IPS-18c (cell line): ENCODE results near the gene TSPAN10.
"Not testable (repeated sequence)": the region's sequence is repeated elsewhere in the genome, so short reads cannot be mapped to it uniquely, and the experiment has no call there.

Source experiments
- H3K4me3 ChIP-seq: 2 replicates; pipeline ENCODE4 v1.7.0; 2013; ENCODE audit warnings: low read depth, mild to moderate bottlenecking, low read length, moderate library complexity; ENCODE audit not compliant: insufficient read depth
- H3K9me3 ChIP-seq: one replicate; pipeline ENCODE4 v1.6.1; 2013; ENCODE audit warnings: mild to moderate bottlenecking, low read length, moderate library complexity; ENCODE audit not compliant: control insufficient read depth, insufficient read depth

TSPAN10 gene

DNA sequence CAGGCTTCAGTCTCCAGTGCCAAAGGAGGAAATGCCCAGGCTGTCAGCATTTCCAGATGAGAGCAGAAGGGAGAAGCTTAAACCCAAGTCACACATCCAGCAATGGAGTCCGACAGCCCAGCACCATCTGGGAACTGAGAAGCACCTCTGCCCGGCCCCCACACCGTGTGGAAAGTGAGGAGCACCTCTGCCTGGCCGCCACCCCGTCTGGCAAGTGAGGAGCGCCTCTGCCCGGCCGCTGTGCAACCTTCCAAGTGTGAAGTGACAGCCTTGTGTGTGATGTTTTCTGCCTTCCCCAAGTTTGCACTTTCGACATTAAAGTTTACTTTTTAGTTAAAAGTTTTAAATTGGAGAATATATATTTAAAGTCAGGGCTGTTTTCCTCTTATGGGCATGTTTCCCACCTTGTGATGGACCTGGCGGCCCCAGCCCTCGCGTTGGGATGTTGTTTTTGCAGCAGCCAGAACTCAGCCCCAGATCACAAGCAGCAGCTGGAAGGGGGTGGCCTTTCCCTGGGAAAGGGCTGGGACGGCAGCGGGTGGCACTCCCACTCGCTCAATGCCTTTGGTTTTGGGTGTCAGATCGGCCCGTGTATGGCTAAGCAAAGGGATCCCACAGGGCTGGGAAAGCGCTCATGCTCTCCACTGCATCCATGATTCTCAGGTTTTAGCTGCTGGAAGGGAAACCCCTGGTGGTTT lies 36.7 kb downstream of the TSPAN10 start:
- H3K9me3 ChIP-seq = no peaks in the 10 kb centered on the region
- H3K4me3 ChIP-seq = no peak overlapping the region

DNA sequence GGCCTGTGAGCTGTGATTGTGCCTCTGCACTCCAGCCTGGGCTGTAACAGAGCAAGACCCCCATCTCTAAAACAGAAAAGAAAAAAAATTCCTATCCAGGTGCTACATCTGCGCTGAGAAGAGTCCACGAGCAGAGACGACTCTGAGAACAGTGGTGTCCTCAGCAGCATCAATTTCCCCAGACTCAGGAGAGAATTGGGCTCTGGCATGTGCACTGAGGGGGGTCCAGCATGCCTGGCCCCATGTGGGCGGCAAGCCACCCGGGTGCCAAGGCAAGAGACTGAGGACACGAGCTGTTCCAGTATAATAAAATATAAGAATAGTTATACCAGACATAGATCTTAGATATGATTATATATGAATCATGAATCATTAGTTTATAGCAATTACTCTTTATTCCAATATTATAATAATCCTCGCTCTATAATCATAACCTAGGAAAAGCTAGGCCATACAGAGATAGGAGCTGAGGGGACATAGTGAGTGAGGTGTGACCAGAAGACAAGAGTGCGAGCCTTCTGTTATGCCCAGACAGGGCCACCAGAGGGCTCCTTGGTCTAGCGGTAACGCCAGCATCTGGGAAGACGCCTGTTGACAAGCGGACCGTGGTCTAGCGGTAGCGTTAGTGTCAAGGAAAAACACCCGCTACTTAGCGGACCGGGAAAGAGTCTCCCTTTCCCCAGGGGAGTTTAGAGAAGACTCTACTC lies 38.7 kb downstream of the TSPAN10 start:
- not testable (repeated sequence) for H3K4me3 ChIP-seq, H3K9me3 ChIP-seq

DNA sequence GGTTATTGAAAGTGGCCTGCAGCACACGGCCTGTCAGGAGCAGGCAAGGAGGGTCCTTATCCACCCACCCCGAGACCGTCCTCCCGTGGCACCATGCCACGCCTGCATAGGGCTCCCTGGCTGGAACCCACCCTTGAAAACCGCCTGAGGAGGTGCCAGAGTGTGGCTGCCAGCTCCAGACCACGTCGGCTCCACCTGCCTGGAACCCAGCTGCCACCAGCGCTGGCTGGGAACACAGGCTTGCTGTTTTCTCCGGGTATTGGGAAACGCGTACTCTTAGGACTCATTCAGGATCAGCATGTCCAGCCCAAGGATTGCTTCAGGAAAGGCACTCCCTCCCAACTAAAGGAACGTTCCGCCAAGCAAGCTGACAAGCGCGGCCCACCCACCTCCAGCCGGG lies 39.9 kb downstream of the TSPAN10 start:
- Histone ChIP-seq H3K9me3 (no peaks in the 10 kb centered on the region), H3K4me3 (no peak overlapping the region)

DNA sequence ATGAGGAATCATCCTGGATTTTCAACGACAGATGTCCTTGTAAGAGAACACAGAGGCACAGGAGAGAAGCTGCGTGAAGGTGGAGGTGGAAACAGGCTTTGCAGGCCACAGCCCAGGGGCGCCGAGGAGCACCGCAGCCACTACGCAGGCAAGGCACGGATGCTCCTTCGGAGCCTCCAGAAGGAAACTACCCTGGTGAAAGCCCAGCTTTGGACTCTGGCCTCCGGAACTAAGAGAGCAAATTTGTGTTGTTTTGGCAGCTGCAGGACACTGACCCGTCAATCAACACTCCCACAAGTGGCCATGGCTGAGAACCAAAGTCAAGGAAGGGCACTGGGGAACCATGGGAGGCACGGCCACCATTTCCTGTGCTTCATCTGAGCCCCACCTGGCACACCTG lies 43.2 kb downstream of the TSPAN10 start:
- Histone ChIP-seq H3K4me3 (no peak overlapping the region), H3K9me3 (peaks cover 2% of the 10 kb centered on the region)

DNA sequence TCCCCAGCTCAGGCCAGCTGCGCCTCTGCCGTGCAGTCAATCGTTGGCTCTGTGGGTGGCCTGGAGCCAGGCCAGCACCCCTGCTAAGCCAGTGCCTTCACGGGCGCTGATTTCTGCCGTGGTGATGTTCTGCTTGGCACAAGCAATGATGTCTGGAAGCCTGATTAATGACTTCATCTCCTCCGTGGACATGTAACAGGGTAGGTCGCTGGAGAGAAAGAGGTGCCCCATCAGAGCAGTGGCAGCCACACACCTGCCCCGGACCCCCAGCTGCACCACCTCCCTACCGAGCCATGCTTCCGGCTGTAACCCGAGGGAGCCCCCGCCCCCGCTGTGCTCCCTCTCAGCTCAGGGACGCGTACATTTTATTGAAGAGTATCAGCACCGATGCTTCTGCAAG lies 44.7 kb downstream of the TSPAN10 start:
- peaks cover 2% of the 10 kb centered on the region for H3K9me3 ChIP-seq

DNA sequence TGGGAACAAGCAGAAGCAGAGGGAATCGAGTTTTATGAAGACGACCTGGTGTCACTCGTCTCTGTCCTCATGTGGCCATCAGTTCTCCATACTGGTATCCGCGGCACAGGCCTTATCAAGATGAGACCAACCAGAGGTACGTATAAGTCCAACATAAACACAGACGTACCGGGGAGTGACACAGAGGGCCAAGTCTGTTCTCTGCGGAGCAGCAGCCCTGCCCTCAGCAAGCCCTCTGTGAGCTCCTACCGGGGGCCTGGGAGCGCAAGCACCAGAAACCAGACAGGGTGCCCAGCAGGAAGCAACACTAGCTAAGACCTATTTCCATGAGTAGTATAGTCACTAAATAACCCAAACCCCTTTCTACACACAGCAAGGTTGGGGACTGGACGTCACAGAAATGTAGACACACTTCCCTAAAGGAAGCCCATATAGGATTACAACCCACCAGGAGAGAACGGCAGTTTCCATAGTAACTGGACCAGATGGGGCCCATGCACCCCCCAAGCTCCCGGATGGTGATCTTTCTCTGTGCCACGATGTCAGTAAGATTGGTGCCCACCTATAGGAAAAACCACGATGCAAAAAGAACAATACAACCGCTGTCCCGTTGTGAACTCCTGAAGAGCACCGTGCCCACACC lies 45.7 kb downstream of the TSPAN10 start:
- H3K4me3 ChIP-seq = peak overlapping the region; percentile 98
- H3K9me3 ChIP-seq = peaks cover 2% of the 10 kb centered on the region

More for the DNA sequence above, 44.7 kb downstream of the TSPAN10 start:
- H3K4me3 ChIP-seq = no peak overlapping the region

DNA sequence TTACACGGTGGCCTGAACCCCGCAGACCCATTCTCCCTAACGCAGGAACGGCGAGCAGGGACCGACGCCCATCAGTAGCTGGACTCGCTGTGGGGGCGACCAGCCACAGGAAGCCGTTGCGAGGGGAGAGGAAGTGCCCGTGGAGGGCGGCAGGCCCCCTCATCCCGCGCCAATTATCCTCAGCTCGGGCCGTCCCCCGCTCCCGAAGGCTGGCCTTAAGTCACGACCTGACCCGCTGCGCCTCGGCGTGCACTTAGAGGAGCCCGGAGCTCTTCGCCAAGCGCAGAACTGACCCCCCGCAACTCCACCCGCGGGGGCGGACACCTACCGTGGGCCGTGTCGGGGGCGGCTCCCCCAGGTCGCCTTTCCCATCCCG lies 46.2 kb downstream of the TSPAN10 start:
- Histone ChIP-seq H3K4me3 (peak overlapping the region; percentile 98), H3K9me3 (peaks cover 2% of the 10 kb centered on the region)

DNA sequence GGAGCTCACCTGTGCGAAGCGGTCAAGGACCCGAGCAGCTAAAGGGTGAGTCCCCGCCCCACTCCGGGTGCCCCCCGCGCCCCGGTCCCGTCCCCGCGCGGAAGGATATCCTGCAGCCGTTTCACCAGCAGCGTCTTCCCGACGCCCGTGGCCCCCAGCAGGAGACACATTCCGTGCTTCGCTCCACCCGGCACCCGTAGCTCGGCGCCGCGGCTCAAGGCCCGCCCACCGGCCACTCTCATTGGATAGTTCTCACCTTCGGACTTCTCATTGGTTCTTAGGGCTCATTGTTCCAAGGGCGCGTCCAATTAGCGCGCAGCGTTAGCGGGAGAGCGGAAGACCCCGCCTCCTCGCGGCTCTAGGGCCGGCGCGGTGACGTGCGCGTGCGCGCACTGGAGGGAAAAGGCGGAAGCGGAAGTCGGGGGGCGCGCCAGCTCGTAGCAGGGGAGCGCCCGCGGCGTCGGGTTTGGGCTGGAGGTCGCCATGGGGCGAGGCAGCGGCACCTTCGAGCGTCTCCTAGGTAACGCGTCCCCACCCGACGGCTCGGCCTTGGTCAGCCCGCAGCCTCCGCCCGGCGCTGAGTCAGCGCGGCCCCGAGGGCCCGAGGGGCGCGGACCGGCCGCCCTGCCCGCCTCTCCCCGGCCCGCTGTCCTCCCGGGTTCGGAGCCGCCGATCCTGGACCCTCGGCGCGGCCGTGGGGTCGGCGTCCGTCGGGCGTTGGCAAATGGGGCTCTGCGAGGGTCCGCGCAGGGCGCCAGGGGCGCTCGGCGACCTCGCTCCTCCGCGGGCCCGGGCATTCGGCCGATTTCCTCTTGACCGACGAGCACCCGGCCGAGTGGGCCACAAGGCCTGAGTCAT lies 46.8 kb downstream of the TSPAN10 start, which contains the start of the genes ARL16 and HGS:
ARL16 (minus strand) TSS at position 214 of the 858 bp plus-strand sequence; CDS start at position 170, 44 bp downstream.
HGS (plus strand) TSS at position 428 of the 858 bp plus-strand sequence; CDS start at position 484, 56 bp downstream.
- Histone ChIP-seq H3K4me3 (peak within 1 kb of the TSS; percentile 98), H3K9me3 (peaks cover 2% of the 10 kb centered on the region)

DNA sequence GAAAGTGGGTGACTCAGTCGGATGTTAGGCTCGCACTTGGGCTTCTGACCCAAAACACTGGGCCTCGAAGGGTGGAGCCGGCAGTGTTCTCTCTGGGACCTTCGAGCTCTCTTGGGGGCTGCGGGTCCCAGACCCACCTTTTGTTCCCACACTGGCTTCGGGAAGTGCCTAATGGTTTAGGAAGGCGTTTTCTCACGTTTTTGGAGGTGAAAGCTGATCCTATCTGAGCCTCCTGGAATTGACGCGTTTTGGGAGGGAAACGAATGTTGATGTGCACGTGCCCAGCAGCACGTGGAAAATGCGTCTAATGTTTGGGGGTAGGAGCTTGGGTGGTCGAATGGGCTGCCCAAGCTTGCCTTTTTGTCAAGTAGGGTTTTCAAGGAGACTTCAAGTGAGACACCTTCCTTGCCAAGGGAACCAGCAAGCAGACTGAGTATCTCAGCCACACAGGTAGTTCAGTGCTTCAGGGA lies 47.5 kb downstream of the TSPAN10 start:
- peak overlapping the region; percentile 92 for H3K4me3 ChIP-seq

DNA sequence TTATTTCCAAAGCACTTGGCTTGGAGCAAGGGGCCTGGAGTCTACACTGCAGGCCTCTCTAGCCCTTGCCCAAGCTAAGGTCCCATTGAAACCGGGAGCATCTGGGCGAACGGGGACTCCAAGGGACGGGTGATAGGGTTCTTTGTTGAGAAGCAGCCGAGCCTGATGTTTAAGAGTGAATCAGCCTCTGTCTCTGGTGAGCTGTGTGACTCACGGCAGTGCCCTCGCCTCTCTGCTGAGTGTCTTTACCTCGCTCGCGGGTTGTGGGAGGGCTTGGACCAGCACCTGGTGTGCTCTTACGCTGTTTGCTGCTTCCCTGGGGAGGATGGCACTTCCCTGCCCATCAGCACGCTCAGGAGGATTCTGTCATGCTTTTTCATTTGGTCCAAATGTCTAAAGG lies 48.1 kb downstream of the TSPAN10 start:
- Histone ChIP-seq H3K4me3 (0 out of 2 replicates have a peak overlapping the region, but pooled peaks have one; percentile 92), H3K9me3 (peaks cover 2% of the 10 kb centered on the region)

More for the DNA sequence above, 47.5 kb downstream of the TSPAN10 start:
- peaks cover 2% of the 10 kb centered on the region for H3K9me3 ChIP-seq

DNA sequence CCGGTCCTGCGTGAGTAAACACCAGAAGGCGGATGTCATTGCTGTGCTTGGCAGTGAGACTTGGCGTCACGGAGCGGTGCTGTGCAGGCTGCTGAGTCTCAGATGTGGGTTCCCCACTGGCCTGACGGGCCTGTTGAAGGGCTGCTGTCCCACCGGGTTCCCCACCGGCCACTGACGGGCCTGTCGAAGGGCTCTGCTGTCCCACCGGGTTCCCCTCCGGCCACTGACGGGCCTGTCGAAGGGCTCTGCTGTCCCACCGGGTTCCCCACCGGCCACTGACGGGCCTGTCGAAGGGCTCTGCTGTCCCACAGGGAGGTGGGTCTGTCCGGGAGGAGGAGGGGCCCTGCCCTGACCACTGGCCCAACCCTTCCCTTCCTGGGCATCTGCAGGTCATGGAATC lies 49.6 kb downstream of the TSPAN10 start:
- H3K4me3 ChIP-seq = no peak overlapping the region
- peaks cover 2% of the 10 kb centered on the region for H3K9me3 ChIP-seq

DNA sequence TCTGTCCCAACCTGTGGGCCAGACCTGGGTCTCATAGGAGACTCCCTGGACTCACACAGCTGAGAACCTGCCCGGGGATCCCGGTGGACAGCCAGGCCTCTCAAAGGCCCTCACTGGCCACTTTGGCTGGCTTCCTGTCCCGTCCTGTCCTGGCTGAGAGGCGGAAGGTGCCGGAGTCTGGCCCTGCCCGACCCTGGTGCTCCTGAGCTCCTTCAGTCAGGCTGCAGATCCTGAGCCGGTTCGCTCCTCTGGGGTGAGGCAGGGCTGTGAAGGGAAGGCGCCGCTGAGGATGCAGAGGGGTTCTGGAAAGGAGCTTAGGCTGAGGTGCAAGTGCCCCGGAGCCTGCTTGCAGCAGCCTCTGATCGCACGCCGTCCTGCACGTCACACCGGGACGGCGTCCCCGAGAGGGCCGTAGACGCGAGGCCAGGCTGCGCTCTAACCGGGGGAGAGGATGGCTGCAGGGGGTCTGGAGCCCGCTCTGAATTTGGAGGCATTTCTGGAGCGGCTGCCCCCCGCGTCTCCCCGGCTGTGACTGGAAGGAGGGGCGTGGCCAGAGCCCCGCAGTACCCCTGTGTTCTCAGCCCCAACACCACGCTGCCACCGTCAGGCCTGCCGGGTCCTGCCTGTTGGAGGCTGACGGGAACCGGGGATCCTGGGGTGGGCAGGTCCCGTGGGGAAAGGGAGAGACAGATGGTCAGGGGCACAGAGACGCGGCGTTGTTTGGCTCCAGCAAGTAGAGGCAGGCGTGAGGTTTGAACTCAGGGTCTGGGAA lies 51.0 kb downstream of the TSPAN10 start:
- Histone ChIP-seq H3K9me3 (peaks cover 2% of the 10 kb centered on the region), H3K4me3 (no peak overlapping the region)

DNA sequence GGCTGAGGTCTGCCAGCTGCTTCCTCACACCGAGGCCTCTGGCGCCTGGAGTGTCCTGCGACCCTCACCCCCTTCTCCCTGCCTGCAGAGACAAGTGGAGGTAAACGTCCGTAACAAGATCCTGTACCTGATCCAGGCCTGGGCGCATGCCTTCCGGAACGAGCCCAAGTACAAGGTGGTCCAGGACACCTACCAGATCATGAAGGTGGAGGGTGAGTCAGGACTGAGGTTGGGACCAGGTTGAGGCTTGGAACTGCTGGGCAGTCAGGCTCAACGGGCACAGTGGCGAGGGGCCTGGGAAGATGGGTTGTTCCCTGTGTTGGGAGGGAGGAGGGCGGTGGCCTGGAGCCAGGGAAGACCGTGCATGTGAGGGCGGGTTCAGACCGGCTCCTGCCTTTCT lies 51.6 kb downstream of the TSPAN10 start:
- Histone ChIP-seq H3K9me3 (peaks cover 2% of the 10 kb centered on the region), H3K4me3 (no peak overlapping the region)

DNA sequence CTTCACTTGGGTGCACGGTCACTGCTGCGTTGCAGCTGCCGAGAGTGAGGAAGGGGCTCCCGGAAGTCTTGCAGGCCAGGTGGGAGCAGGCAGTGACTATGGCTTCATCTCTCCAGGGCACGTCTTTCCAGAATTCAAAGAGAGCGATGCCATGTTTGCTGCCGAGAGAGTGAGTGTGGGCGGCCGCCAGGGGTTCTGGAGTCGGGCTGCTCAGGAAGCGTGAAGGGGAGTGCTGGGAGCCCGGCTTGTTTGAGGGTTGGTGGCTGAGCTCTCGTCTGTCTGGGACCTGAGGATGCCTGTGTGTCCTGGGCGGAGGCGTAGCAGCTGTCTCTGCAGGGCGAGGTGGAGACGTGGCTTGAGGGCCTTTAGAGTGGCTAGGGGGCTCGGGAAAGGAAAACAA lies 53.1 kb downstream of the TSPAN10 start:
- Histone ChIP-seq H3K4me3 (no peak overlapping the region), H3K9me3 (no peaks in the 10 kb centered on the region)

DNA sequence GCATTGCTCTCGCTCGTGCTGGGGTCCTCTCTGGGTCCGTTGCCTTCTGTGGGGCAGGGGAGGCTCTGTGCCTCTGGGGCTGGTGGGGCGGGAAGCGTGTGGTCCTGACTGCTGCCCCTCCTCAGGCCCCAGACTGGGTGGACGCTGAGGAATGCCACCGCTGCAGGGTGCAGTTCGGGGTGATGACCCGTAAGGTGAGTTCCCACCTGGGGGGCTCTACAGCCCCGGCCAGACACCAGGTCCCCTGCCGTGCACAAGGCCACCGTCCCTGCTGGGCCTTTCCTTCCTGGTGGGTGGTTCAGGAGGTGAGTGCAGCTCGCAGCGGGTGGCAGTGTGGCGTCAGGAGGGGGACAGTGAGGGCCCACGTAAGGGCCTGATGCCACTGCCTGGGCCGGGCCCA lies 53.6 kb downstream of the TSPAN10 start:
- Histone ChIP-seq H3K9me3 (no peaks in the 10 kb centered on the region), H3K4me3 (no peak overlapping the region)

DNA sequence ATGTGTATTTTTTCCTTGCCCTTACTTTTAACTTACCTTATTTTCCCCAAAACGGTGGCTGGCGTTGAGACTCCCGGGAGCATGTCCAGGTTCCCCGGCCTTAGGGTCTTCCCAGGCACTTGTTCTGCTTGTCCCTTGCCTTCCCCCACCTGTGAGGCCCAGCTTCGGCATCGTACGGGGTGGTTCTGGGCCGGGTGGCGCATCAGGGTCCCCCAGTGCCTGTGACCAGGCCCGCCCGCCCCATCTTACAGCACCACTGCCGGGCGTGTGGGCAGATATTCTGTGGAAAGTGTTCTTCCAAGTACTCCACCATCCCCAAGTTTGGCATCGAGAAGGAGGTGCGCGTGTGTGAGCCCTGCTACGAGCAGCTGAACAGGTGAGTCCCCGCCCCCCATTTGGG lies 54.2 kb downstream of the TSPAN10 start:
- no peak overlapping the region for H3K4me3 ChIP-seq

More for the DNA sequence above, 54.2 kb downstream of the TSPAN10 start:
- no peaks in the 10 kb centered on the region for H3K9me3 ChIP-seq
